Tibial nerve (tissue), 4 donors: Measurements from ENCODE around the gene PCDHGA10. TPM values are rescaled to one million over a fixed set of nuclear protein-coding genes. Genes with fewer than 3 reads are reported as not detected.
"Not testable (repeated sequence)": the region's sequence is repeated elsewhere in the genome, so short reads cannot be mapped to it uniquely, and the experiment has no call there.

Experiments used
- DNase-seq, 2 donors: peaks; one replicate each; pipeline ENCODE4 v3.0.0-alpha.2; 2019; ENCODE audit warnings: low spot score in 2 of 2
- H3K27ac ChIP-seq, 4 donors: fragments of 200-600 bp; sonication (generic) in 3 of 4; one replicate each; pipeline ENCODE4 v1.5.1; 2017 to 2019; ENCODE audit warnings: mild to moderate bottlenecking in 1 of 4
- H3K27me3 ChIP-seq, 2 donors: fragments of 200-600 bp; sonication (generic) in 1 of 2; one replicate each; pipeline versions ENCODE4 v1.5.1 to v1.6.0; 2017 to 2019
- H3K36me3 ChIP-seq, 3 donors: fragments of 200-600 bp; sonication (generic); one replicate each; pipeline ENCODE4 v1.5.1; 2018 to 2019
- H3K4me1 ChIP-seq, 4 donors: fragments of 200-600 bp; sonication (generic) in 3 of 4; one replicate each; pipeline ENCODE4 v1.5.1; 2017 to 2019
- H3K4me3 ChIP-seq, 4 donors: fragments of 200-600 bp; sonication (generic) in 3 of 4; one replicate each; pipeline ENCODE4 v1.5.1; 2017 to 2019; ENCODE audit warnings: mild to moderate bottlenecking in 1 of 4, moderate library complexity in 1 of 4
- H3K9me3 ChIP-seq, 4 donors: fragments of 200-600 bp; sonication (generic) in 3 of 4; one replicate each; pipeline ENCODE4 v1.5.1; 2017 to 2019
- EP300 ChIP-seq, 2 donors: sonication (generic); formaldehyde crosslinking; IDR thresholded peaks; one replicate each; pipeline ENCODE4 v1.6.1; 2017; ENCODE audit warnings: antibody characterized with exemption in 2 of 2, mild to moderate bottlenecking in 1 of 2
- POLR2A ChIP-seq, 2 donors: fragments of 450-650 bp; IDR thresholded peaks; one replicate each; pipeline ENCODE4 v1.6.1; 2017; ENCODE audit warnings: antibody characterized with exemption in 2 of 2, mild to moderate bottlenecking in 2 of 2, moderate library complexity in 2 of 2
- WGBS, 2 donors: methylation state at CpG; one replicate each; pipeline ENCODE4 v1.1.5; 2018; 5-methylcytosine and 5-hydroxymethylcytosine counted together
- total RNA-seq, 4 donors: library from RNA; depleted of rRNA; stranded (reverse); fragments of >200 nt; gene quantifications; one replicate each; pipeline ENCODE4 v1.1.0, GENCODE V29; 2016
- TF ChIP-seq, protein P1 (sequence below), 5 experiments: fragments of 200-600 bp in 3 of 5; fragments of 450-650 bp in 2 of 5; sonication (generic) in 3 of 5; IDR thresholded peaks; one replicate each; pipeline ENCODE4 v1.5.1; 2016 to 2019; ENCODE audit warnings: antibody characterized with exemption in 5 of 5, mild to moderate bottlenecking in 3 of 5, moderate library complexity in 2 of 5

Gene PCDHGA10
- total RNA-seq, 4 donors from 2014 or later: 7.6 to 15.0 (median 10.6) TPM

DNA sequence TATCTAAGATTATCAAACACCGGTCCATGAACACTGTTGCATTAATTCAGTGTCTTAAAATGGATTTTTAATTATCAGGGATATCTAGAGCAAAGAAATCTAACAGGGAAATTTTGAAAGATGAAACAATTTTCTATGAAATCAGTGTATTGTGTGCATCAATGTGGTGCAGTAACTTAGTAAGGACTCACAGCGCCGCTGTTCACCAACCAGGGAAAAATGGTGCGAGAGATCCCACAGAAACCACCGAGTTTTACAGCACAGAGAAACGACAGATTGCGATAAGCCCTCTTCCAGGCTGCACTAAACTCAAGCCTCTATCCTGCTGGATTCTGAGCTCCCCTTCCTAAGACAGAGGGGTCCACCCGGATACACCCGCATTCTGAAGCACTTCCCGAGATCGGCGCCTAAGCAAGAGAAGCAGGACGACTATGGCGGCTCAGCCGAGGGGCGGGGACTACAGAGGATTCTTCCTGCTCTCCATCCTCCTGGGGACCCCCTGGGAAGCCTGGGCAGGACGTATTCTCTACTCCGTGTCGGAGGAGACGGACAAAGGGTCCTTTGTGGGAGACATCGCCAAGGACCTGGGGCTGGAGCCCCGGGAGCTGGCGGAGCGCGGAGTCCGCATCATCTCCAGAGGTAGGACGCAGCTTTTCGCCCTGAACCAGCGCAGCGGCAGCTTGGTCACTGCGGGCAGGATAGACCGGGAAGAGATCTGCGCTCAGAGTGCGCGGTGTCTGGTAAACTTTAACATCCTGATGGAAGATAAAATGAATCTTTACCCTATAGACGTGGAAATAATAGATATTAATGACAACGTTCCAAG, 30.1 kb upstream of the PCDHGA10 start, which contains the start of gene PCDHGA7:
TSS of gene PCDHGA7 (plus strand) at position 274 of the 826 bp plus-strand sequence. CDS start at position 432, 158 bp downstream.
- Histone ChIP-seq H3K9me3 (peaks cover 0 to 100% (median 48%) of the 10 kb centered on the region in 4 donors), H3K27ac (no peak within 1 kb of the TSS), H3K4me1 (no peaks in the 10 kb centered on the region), H3K4me3 (peak within 1 kb of the TSS in 1 of 4 donors; percentile 21), H3K27me3 (no peaks in the 10 kb centered on the region), H3K36me3 (peaks cover 0 to 40% (median 0%) of the 10 kb centered on the region in 3 donors)
- DNase-seq: no peak
- TF ChIP-seq POLR2A (IDR thresholded peaks at IDR 0.05): no peak
- no peak for TF ChIP-seq EP300 (IDR thresholded peaks at IDR 0.05)
- TF ChIP-seq, protein P1, sequence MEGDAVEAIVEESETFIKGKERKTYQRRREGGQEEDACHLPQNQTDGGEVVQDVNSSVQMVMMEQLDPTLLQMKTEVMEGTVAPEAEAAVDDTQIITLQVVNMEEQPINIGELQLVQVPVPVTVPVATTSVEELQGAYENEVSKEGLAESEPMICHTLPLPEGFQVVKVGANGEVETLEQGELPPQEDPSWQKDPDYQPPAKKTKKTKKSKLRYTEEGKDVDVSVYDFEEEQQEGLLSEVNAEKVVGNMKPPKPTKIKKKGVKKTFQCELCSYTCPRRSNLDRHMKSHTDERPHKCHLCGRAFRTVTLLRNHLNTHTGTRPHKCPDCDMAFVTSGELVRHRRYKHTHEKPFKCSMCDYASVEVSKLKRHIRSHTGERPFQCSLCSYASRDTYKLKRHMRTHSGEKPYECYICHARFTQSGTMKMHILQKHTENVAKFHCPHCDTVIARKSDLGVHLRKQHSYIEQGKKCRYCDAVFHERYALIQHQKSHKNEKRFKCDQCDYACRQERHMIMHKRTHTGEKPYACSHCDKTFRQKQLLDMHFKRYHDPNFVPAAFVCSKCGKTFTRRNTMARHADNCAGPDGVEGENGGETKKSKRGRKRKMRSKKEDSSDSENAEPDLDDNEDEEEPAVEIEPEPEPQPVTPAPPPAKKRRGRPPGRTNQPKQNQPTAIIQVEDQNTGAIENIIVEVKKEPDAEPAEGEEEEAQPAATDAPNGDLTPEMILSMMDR (IDR thresholded peaks at IDR 0.05): no peak
- 19 to 20% methylated on average over 32 to 36 of the region's 37 CpGs for WGBS, 2 donors

- Histone ChIP-seq H3K4me1 (no peaks in the 10 kb centered on the region), H3K9me3 (peaks cover 0 to 97% (median 46%) of the 10 kb centered on the region in 4 donors), H3K36me3 (peaks cover 0 to 40% (median 0%) of the 10 kb centered on the region in 3 donors), H3K27me3 (no peaks in the 10 kb centered on the region), H3K4me3 (no peak overlapping the region), H3K27ac (no peak overlapping the region)
- 37 to 48% methylated on average over 21 of the region's 21 CpGs for WGBS, 2 donors
- DNase-seq: no peak
- TF ChIP-seq, protein P1 (IDR thresholded peaks at IDR 0.05): no peak
- no peak for TF ChIP-seq POLR2A (IDR thresholded peaks at IDR 0.05)
- TF ChIP-seq EP300 (IDR thresholded peaks at IDR 0.05): no peak
Measured at GRCh38 chr5:141383345-141383744, 29.4 kb upstream of the PCDHGA10 start.

DNA sequence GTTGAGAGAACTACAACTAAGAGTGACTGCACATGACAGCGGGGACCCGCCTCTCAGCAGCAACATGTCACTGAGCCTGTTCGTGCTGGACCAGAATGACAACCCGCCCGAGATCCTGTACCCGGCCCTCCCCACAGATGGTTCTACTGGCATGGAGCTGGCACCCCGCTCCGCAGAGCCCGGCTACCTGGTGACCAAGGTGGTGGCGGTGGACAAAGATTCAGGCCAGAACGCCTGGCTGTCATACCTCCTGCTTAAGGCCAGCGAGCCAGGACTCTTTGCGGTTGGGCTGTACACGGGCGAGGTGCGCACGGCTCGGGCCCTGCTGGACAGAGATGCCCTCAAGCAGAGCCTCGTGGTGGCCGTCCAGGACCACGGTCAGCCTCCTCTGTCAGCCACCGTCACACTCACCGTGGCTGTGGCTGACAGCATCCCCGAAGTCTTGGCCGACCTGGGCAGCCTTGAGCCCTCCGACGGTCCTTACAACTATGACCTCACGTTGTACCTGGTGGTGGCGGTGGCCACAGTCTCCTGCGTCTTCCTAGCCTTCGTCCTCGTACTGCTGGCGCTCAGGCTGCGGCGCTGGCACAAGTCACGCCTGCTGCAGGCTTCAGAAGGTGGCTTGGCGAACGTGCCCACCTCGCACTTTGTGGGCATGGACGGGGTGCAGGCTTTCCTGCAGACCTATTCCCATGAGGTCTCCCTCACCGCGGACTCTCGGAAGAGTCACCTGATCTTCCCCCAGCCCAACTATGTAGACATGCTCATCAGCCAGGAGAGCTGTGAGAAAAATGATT, 28.1 kb upstream of the PCDHGA10 start:
- H3K36me3 ChIP-seq: peaks cover 0 to 45% (median 0%) of the 10 kb centered on the region in 3 donors
- WGBS, 2 donors: 47 to 58% methylated on average over 34 to 37 of the region's 43 CpGs
- peaks cover 0 to 97% (median 48%) of the 10 kb centered on the region in 4 donors for H3K9me3 ChIP-seq

DNA sequence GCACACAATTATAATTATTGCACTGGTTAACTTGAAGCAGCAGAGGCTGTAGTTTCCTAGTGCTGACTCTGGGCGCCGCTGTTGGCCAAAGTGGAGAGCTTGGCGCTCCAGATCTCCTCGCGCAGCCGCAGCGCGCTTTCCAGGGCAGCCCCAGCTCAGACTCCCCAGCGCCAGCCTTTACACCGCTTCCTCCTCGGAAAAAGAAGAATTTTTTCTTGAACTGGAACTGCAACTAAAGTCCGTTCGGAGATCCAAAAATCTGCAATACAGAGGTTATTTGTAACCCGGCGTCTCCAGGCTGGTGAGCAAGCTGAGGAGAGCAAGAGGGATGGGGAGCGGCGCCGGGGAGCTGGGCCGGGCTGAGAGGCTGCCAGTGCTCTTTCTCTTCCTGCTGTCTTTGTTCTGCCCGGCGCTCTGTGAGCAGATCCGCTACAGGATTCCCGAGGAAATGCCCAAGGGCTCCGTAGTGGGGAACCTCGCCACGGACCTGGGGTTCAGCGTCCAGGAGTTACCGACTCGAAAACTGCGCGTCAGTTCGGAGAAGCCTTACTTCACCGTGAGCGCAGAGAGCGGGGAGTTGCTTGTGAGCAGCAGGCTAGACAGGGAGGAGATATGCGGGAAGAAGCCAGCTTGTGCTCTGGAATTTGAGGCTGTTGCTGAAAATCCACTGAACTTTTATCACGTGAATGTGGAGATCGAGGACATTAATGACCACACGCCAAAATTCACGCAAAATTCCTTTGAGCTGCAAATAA, 25.1 kb upstream of the PCDHGA10 start, which contains the start of gene PCDHGB4:
TSS of gene PCDHGB4 (plus strand) at position 142 of the 755 bp plus-strand sequence. CDS start at position 329, 187 bp downstream.
- H3K4me1 ChIP-seq, H3K27ac ChIP-seq, H3K4me3 ChIP-seq, DNase-seq, H3K27me3 ChIP-seq: not testable (repeated sequence)
- TF ChIP-seq, protein P1 (IDR thresholded peaks at IDR 0.05): peak in 2 of 5 experiments; percentile 17 to 29
- 10 to 11% methylated on average over 23 to 24 of the region's 40 CpGs for WGBS, 2 donors
- Histone ChIP-seq H3K9me3 (peaks cover 3 to 97% (median 50%) of the 10 kb centered on the region in 4 donors), H3K36me3 (peaks cover 0 to 48% (median 0%) of the 10 kb centered on the region in 3 donors)

More for the DNA sequence above, 28.1 kb upstream of the PCDHGA10 start:
- H3K4me3 ChIP-seq: no peak overlapping the region
- H3K27ac ChIP-seq: no peak overlapping the region
- TF ChIP-seq EP300 (IDR thresholded peaks at IDR 0.05) (no peak), POLR2A (IDR thresholded peaks at IDR 0.05) (no peak)
- TF ChIP-seq, protein P1 (IDR thresholded peaks at IDR 0.05): no peak
- H3K4me1 ChIP-seq: no peaks in the 10 kb centered on the region
- DNase-seq: no peak
- H3K27me3 ChIP-seq: no peaks in the 10 kb centered on the region
